H1 (cell line): Measurements from ENCODE around the gene RAI2. TPM values are rescaled to one million over a fixed set of nuclear protein-coding genes. Genes with fewer than 3 reads are reported as not detected.

Experiments
- CTCF ChIA-PET: fragments of 300-600 bp; sonication (Branson Sonifier 250); formaldehyde crosslinking; loops from one replicate; lab custom pipeline; 2021; ENCODE audit not compliant: partially characterized antibody; lab: Charles Lee
- POLR2A ChIA-PET: fragments of 300-600 bp; sonication (Branson Sonifier 250); formaldehyde crosslinking; loops from one replicate; lab custom pipeline; 2021; ENCODE audit warnings: inconsistent platforms; ENCODE audit not compliant: partially characterized antibody; lab: Charles Lee
- DNase-seq, 2 experiments: peaks; one replicate each; pipeline versions ENCODE4 v3.0.0 to v3.0.0-alpha.2; 2010 to 2022; ENCODE audit warnings: low spot score in 2 of 2, low read depth in 1 of 2, mixed read lengths in 1 of 2
- FAIRE-seq: peaks from 2 replicates; lab custom pipeline; 2011; peaks lifted over from hg19 to GRCh38; lab: Jason Lieb, UNC
- H2AFZ ChIP-seq: 2 replicates; pipeline ENCODE4 v1.8.1; 2012; ENCODE audit warnings: low read length, inconsistent platforms
- H2AK5ac ChIP-seq: 2 replicates; pipeline ENCODE4 v1.6.1; 2013; ENCODE audit warnings: low read depth, low read length
- H2BK120ac ChIP-seq: replicated peaks from 2 replicates; pipeline ENCODE3; 2013; ENCODE audit warnings: low read depth, low read length, inconsistent platforms
- H2BK12ac ChIP-seq: 2 replicates; pipeline ENCODE4 v1.6.1; 2013; ENCODE audit warnings: low read depth, low read length
- H2BK15ac ChIP-seq: 2 replicates; pipeline ENCODE4 v1.6.1; 2013; ENCODE audit warnings: low read length
- H2BK20ac ChIP-seq: 2 replicates; pipeline ENCODE4 v1.6.1; 2013; ENCODE audit warnings: low read length
- H2BK5ac ChIP-seq: 2 replicates; pipeline ENCODE4 v1.6.1; 2013; ENCODE audit warnings: low read depth, low read length
- H3K14ac ChIP-seq: 2 replicates; pipeline ENCODE4 v1.6.1; 2013; ENCODE audit warnings: inconsistent platforms; ENCODE audit not compliant: insufficient read length
- H3K18ac ChIP-seq: 2 replicates; pipeline ENCODE4 v1.6.1; 2013; ENCODE audit warnings: low read length; ENCODE audit errors: extremely low read depth
- H3K23ac ChIP-seq: 2 replicates; pipeline ENCODE4 v1.6.1; 2013; ENCODE audit warnings: inconsistent platforms; ENCODE audit not compliant: insufficient read length
- H3K23me2 ChIP-seq: 2 replicates; pipeline ENCODE4 v1.6.1; 2013; ENCODE audit warnings: low read depth, low read length
- H3K27ac ChIP-seq: 2 replicates; pipeline ENCODE4 v1.6.1; 2011; ENCODE audit warnings: low read depth, low read length, inconsistent platforms
- H3K27me3 ChIP-seq, 4 experiments: replicated peaks in 1 of 4; 1 replicate in 1 of 4; 2 replicates in 3 of 4; pipeline versions ENCODE4 v1.6.1 to v1.8.1; 2011 to 2013; ENCODE audit warnings: low read length in 3 of 4, mild to moderate bottlenecking in 3 of 4, inconsistent platforms in 2 of 4, mixed read lengths in 2 of 4, moderate library complexity in 1 of 4; ENCODE audit not compliant: control insufficient read depth in 3 of 4, insufficient read depth in 3 of 4; ENCODE audit errors: extremely low read depth in 1 of 4
- H3K36me3 ChIP-seq, 4 experiments: 2 replicates each; pipeline versions ENCODE4 v1.6.1 to v1.8.1; 2011 to 2013; ENCODE audit warnings: mild to moderate bottlenecking in 4 of 4, low read length in 3 of 4, moderate library complexity in 2 of 4, control low read depth in 1 of 4, inconsistent platforms in 1 of 4; ENCODE audit not compliant: insufficient read depth in 4 of 4, control insufficient read depth in 2 of 4
- H3K4ac ChIP-seq: replicated peaks from 2 replicates; pipeline ENCODE3; 2013; ENCODE audit warnings: low read length, low read depth, mixed read lengths, inconsistent platforms; ENCODE audit not compliant: insufficient read length
- H3K4me1 ChIP-seq, 4 experiments: replicated peaks in 1 of 4; 1 replicate in 1 of 4; 2 replicates in 3 of 4; pipeline versions ENCODE4 v1.6.1 to v1.8.1; 2011 to 2013; ENCODE audit warnings: low read length in 3 of 4, inconsistent platforms in 2 of 4, mixed read lengths in 1 of 4; ENCODE audit not compliant: insufficient read depth in 4 of 4, control insufficient read depth in 3 of 4
- H3K4me2 ChIP-seq, 2 experiments: 2 replicates each; pipeline versions ENCODE4 v1.6.1 to v1.8.1; 2011 to 2013; ENCODE audit warnings: low read depth in 2 of 2, low read length in 2 of 2, control low read depth in 1 of 2, inconsistent platforms in 1 of 2, mild to moderate bottlenecking in 1 of 2; ENCODE audit not compliant: insufficient read depth in 1 of 2
- H3K4me3 ChIP-seq, 4 experiments: fragments of 200-600, 300-600 bp in 1 of 4; sonication (generic), shearing (Covaris generic), sonication (Bioruptor Twin) in 1 of 4; 2 replicates each; pipeline versions ENCODE4 v1.5.1 to v1.8.1; 2011 to 2016; ENCODE audit warnings: low read length in 4 of 4, low read depth in 3 of 4, control low read depth in 2 of 4, inconsistent platforms in 2 of 4, mild to moderate bottlenecking in 2 of 4, mixed read lengths in 1 of 4, moderate library complexity in 1 of 4; ENCODE audit not compliant: insufficient read depth in 2 of 4; ENCODE audit errors: extremely low read depth in 1 of 4
- H3K56ac ChIP-seq: replicated peaks from 2 replicates; pipeline ENCODE3; 2013; ENCODE audit warnings: low read depth, mild to moderate bottlenecking, mixed read lengths, low read length, inconsistent platforms; ENCODE audit not compliant: insufficient read length
- H3K79me1 ChIP-seq: 2 replicates; pipeline ENCODE4 v1.6.1; 2013; ENCODE audit warnings: low read depth, low read length, control low read depth
- H3K79me2 ChIP-seq, 2 experiments: 2 replicates each; pipeline versions ENCODE4 v1.6.1 to v1.8.1; 2012 to 2013; ENCODE audit warnings: low read length in 2 of 2, mild to moderate bottlenecking in 2 of 2, inconsistent platforms in 1 of 2; ENCODE audit not compliant: insufficient read depth in 2 of 2, control insufficient read depth in 1 of 2
- H3K9ac ChIP-seq, 4 experiments: replicated peaks in 1 of 4; 1 replicate in 1 of 4; 2 replicates in 3 of 4; pipeline versions ENCODE4 v1.6.1 to v1.8.1; 2011 to 2013; ENCODE audit warnings: low read depth in 3 of 4, low read length in 3 of 4, control low read depth in 2 of 4, mild to moderate bottlenecking in 2 of 4, moderate library complexity in 2 of 4, inconsistent platforms in 1 of 4; ENCODE audit errors: extremely low read depth in 1 of 4
- H3K9me3 ChIP-seq, 2 experiments: 2 replicates each; pipeline versions ENCODE4 v1.6.1 to v1.8.1; 2012 to 2013; ENCODE audit warnings: mild to moderate bottlenecking in 2 of 2, moderate library complexity in 2 of 2, control low read depth in 1 of 2, inconsistent platforms in 1 of 2, low read depth in 1 of 2, low read length in 1 of 2, mixed read lengths in 1 of 2; ENCODE audit not compliant: insufficient read depth in 2 of 2
- H4K20me1 ChIP-seq, 2 experiments: replicated peaks in 1 of 2; 2 replicates each; pipeline versions ENCODE3 to v1.8.1; 2011 to 2013; ENCODE audit warnings: inconsistent platforms in 2 of 2, low read length in 2 of 2, mild to moderate bottlenecking in 1 of 2; ENCODE audit not compliant: insufficient read depth in 2 of 2, control insufficient read depth in 1 of 2
- H4K5ac ChIP-seq: 2 replicates; pipeline ENCODE4 v1.6.1; 2013; ENCODE audit warnings: low read length, low read depth, mixed read lengths, inconsistent platforms; ENCODE audit not compliant: insufficient read length
- H4K8ac ChIP-seq: 2 replicates; pipeline ENCODE4 v1.8.0; 2013; ENCODE audit warnings: mild to moderate bottlenecking, moderate library complexity, low read length, inconsistent platforms; ENCODE audit not compliant: insufficient read depth; ENCODE audit errors: extremely low read depth
- H4K91ac ChIP-seq: replicated peaks from 2 replicates; pipeline ENCODE3; 2013; ENCODE audit warnings: low read length, mixed read lengths, inconsistent platforms; ENCODE audit not compliant: insufficient read length
- CTCF ChIP-seq, 3 experiments: IDR thresholded peaks; 1 replicate in 2 of 3; 2 replicates in 1 of 3; pipeline versions ENCODE4 v1.5.1 to v1.6.1; 2011; ENCODE audit warnings: low read length in 3 of 3, mild to moderate bottlenecking in 3 of 3, inconsistent platforms in 2 of 3, low read depth in 1 of 3, moderate library complexity in 1 of 3; ENCODE audit not compliant: insufficient read depth in 1 of 3; ENCODE audit errors: control extremely low read depth in 1 of 3
- HDAC6 ChIP-seq: IDR thresholded peaks from one replicate; pipeline ENCODE4 v1.7.1; 2012; ENCODE audit warnings: low read depth, mild to moderate bottlenecking, inconsistent platforms, low read length, moderate library complexity
- KDM4A ChIP-seq: IDR thresholded peaks from one replicate; pipeline ENCODE4 v1.7.1; 2012; ENCODE audit warnings: low read depth, mild to moderate bottlenecking, moderate library complexity, low read length, inconsistent platforms; ENCODE audit not compliant: severe bottlenecking
- NANOG ChIP-seq: IDR thresholded peaks from 2 replicates; pipeline ENCODE4 v1.6.1; 2011; ENCODE audit warnings: low read length, low read depth, mild to moderate bottlenecking, inconsistent platforms; ENCODE audit not compliant: insufficient read depth, poor library complexity, severe bottlenecking
- RNF2 ChIP-seq: fragments of 200-900, 300-1000 bp; sonication (generic); IDR thresholded peaks from 2 replicates; pipeline ENCODE4 v1.7.1; 2016; ENCODE audit warnings: borderline replicate concordance, low read depth, mild to moderate bottlenecking, antibody characterized with exemption, low read length; ENCODE audit not compliant: poor library complexity, severe bottlenecking; ENCODE audit errors: missing control alignments
- RXRA ChIP-seq: IDR thresholded peaks from 2 replicates; pipeline ENCODE4 v1.6.1; 2011; ENCODE audit warnings: low read depth, mild to moderate bottlenecking, low read length, moderate library complexity; ENCODE audit not compliant: insufficient read depth
- TAF1 ChIP-seq: IDR thresholded peaks from 2 replicates; pipeline ENCODE4 v1.6.1; 2011; ENCODE audit warnings: mild to moderate bottlenecking, low read depth, low read length
- WGBS, 2 experiments: shearing (Covaris generic) in 1 of 2; methylation state at CpG; one replicate each; pipeline versions ENCODE4 v1.1.6 to v1.1.7; 2013 to 2015; ENCODE audit warnings: low lambda C conversion rate in 2 of 2, mixed read lengths in 2 of 2, inconsistent platforms in 1 of 2, low coverage in 1 of 2, missing lambda C conversion rate in 1 of 2; ENCODE audit not compliant: insufficient replicate concordance in 2 of 2, insufficient coverage in 1 of 2, insufficient read length in 1 of 2; ENCODE audit errors: extremely low coverage in 1 of 2, missing lambda C conversion rate in 1 of 2; 5-methylcytosine and 5-hydroxymethylcytosine counted together
- polyA plus RNA-seq, 7 experiments: library from polyadenylated mRNA; depleted of rRNA in 3 of 7; stranded (reverse) in 5 of 7; unstranded in 2 of 7; fragments of >200 nt in 5 of 7; fragments of 200-250 nt in 2 of 7; gene quantifications; 1 replicate in 5 of 7; 2 replicates in 1 of 7; 4 replicates in 1 of 7; pipeline versions ENCODE4 v1.2.1 to v1.2.3, GENCODE V29; 2011 to 2013; ENCODE audit warnings: missing spikeins in 2 of 7, mixed read lengths in 2 of 7
- total RNA-seq: library from RNA; stranded (reverse); fragmentation: NEBNext Ultra II Directional; extraction: Animal tissue kit (Norgen Biotek cat#: 25700); gene quantifications from 2 replicates; pipeline ENCODE4 v1.2.1, GENCODE V29; 2021
- TF ChIP-seq, protein P1 (sequence below): IDR thresholded peaks from 2 replicates; pipeline ENCODE4 v1.6.1; 2012; ENCODE audit warnings: low read length, inconsistent platforms

The RAI2 gene
- total and polyA plus RNA-seq, 2 of the 8 experiments (the other 6 are each of a cell fraction or from before 2014, with no cell fraction given) = 0.60 to 2.0 TPM

DNA sequence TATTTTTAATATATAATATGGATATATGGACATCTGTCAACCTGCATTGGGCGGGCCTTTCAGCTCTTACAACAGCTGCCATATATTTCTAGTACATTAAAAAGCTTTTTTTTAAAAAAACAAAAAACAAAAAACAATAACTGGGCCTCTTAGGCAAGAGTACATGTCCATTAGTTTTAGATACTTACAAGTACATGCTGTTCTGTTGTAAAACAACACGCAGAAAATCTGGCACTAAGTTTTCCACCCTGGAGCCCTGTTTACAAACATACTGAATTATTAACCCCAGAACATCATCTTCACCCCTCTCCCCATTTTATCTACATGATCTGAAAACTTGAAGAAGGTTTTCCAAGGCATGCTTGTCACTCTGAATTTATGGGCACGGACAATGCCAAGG lies 29.8 kb downstream of the RAI2 start:
- no peaks in the 10 kb centered on the region for H3K23me2 ChIP-seq
- H4K8ac ChIP-seq = no peak overlapping the region
- H2BK15ac ChIP-seq = no peak overlapping the region
- H3K4me3 ChIP-seq = no peak overlapping the region
- H3K18ac ChIP-seq = no peak overlapping the region
- H3K56ac ChIP-seq = no peak overlapping the region
- H3K79me2 ChIP-seq = no peaks in the 10 kb centered on the region
- H2AK5ac ChIP-seq = no peak overlapping the region
- H4K20me1 ChIP-seq = no peaks in the 10 kb centered on the region
- H3K9ac ChIP-seq = no peak overlapping the region
- no peaks in the 10 kb centered on the region for H3K36me3 ChIP-seq
- WGBS, 2 experiments = 90% methylated on average over 3 of the region's 3 CpGs; no CpG with 5 or more reads in 1 of the 2 experiments
- no peaks in the 10 kb centered on the region for H3K27me3 ChIP-seq
- H2AFZ ChIP-seq = no peak overlapping the region
- H3K9me3 ChIP-seq = no peaks in the 10 kb centered on the region
- ChIA-PET CTCF (interaction anchor here (1.1 to 1.6 kb wide), 2 partner anchors 10 to 18 kb away, joined by 3 to 10 read pairs; no protein-coding TSS in a partner anchor), POLR2A (no interaction called here)
- H3K4me2 ChIP-seq = no peak overlapping the region
- no peak overlapping the region for H2BK20ac ChIP-seq
- H3K4me1 ChIP-seq = no peaks in the 10 kb centered on the region
- no peak overlapping the region for H4K91ac ChIP-seq
- no peak overlapping the region for H3K4ac ChIP-seq
- no peak overlapping the region for H2BK120ac ChIP-seq
- H2BK12ac ChIP-seq = no peak overlapping the region
- no peak overlapping the region for H3K14ac ChIP-seq
- FAIRE-seq (no peak), DNase-seq (no peak)
- H3K79me1 ChIP-seq = no peaks in the 10 kb centered on the region
- H2BK5ac ChIP-seq = no peak overlapping the region
- no peak overlapping the region for H3K27ac ChIP-seq
- no peak overlapping the region for H3K23ac ChIP-seq
- H4K5ac ChIP-seq = no peak overlapping the region
- no peak for TF ChIP-seq RXRA
- no peak for TF ChIP-seq RNF2
- no peak for TF ChIP-seq HDAC6
- no peak for TF ChIP-seq NANOG
- TF ChIP-seq, protein P1, sequence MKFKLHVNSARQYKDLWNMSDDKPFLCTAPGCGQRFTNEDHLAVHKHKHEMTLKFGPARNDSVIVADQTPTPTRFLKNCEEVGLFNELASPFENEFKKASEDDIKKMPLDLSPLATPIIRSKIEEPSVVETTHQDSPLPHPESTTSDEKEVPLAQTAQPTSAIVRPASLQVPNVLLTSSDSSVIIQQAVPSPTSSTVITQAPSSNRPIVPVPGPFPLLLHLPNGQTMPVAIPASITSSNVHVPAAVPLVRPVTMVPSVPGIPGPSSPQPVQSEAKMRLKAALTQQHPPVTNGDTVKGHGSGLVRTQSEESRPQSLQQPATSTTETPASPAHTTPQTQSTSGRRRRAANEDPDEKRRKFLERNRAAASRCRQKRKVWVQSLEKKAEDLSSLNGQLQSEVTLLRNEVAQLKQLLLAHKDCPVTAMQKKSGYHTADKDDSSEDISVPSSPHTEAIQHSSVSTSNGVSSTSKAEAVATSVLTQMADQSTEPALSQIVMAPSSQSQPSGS = no peak
- TF ChIP-seq KDM4A = no peak
- no peak for TF ChIP-seq CTCF (IDR thresholded peaks at IDR 0.05; ENCODE audit: control extremely low read depth in 1 of 3, insufficient read depth in 1 of 3, low read depth in 1 of 3, low read length in 3 of 3)
- no peak for TF ChIP-seq TAF1
